Neuron (in vitro differentiated cells): Measurements from ENCODE around the gene LHX5.

Experiments used
- H2AFZ ChIP-seq: one replicate; pipeline ENCODE4 v1.6.1; 2013; ENCODE audit warnings: low read depth, mild to moderate bottlenecking, inconsistent platforms, low read length, moderate library complexity
- H3K27me3 ChIP-seq: one replicate; pipeline ENCODE4 v1.6.1; 2013; ENCODE audit warnings: low read length; ENCODE audit not compliant: insufficient read depth
- H3K36me3 ChIP-seq: one replicate; pipeline ENCODE4 v1.6.1; 2013; ENCODE audit warnings: low read length; ENCODE audit not compliant: insufficient read depth
- H3K4me1 ChIP-seq: one replicate; pipeline ENCODE4 v1.6.1; 2013; ENCODE audit warnings: low read length; ENCODE audit not compliant: insufficient read depth
- H3K4me3 ChIP-seq: 2 replicates; pipeline ENCODE4 v1.5.1; 2013; ENCODE audit warnings: mild to moderate bottlenecking, low read length, moderate library complexity
- H3K9me3 ChIP-seq: one replicate; pipeline ENCODE4 v1.6.1; 2013; ENCODE audit warnings: low read length

Gene LHX5

DNA sequence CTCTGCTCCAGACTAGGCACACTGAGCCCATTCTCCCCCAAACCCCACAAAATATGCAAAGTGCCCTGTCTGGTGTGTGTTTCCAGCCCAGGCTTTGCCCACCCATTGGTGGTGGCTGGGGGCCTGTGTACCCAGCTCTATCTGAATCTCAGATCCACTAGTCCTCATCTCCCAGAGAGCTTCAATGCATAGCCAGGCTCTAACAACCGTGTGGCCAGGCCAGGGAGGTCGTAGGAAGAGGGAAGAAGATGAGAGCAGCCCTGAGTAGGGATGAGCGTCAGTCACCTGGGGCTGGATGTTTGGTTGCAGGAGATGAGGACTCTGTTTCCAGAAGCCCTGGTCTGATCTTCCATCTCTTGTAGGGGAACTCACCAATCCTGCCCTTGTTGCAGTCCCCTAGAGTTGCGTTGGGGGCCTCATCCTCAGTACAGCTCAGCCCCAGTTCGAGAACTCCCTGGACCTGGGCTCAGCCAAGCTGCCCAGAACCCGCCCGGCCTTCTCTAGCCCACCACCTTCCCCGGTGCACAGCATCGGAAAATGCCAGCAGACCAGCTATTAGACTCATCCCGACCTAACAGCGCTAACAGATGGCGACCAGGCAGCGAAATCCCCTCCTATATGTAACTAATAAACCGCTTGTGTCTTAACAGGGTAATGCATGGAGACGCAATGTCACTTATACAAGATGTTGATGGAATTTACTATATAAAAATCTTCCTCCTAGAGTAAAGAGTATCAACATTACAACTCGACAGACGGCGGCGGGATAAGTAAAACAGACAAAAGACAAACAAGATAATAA is 3.2 kb upstream of the LHX5 start:
- H2AFZ ChIP-seq = no peak overlapping the region
- no peaks in the 10 kb centered on the region for H3K9me3 ChIP-seq
- H3K4me1 ChIP-seq = peaks cover 18% of the 10 kb centered on the region
- H3K4me3 ChIP-seq = peak overlapping the region; percentile 54
- peaks cover 94% of the 10 kb centered on the region for H3K27me3 ChIP-seq
- no peaks in the 10 kb centered on the region for H3K36me3 ChIP-seq

DNA sequence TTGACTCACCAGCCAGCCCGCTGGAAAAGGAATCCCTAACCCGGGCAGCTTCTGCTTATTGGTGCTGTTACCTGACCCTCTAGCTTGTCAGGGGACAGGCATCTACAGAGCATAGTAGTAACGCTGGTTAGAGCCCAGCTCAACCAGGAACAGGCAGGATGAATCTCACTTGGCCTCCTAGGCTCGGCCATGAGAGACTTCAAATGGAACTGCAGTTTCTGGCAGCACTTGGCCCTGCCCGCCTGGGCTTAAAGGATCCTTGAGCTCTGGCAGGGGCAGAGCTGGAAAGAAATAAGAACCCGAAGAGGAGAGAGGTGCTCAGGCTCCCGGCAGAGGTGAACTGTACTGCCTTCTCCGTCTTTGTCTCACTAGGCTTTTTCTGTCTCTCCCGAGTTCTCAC is 2.3 kb upstream of the LHX5 start:
- peaks cover 94% of the 10 kb centered on the region for H3K27me3 ChIP-seq
- H2AFZ ChIP-seq = no peak overlapping the region
- H3K4me1 ChIP-seq = peaks cover 18% of the 10 kb centered on the region
- H3K4me3 ChIP-seq = peak overlapping the region; percentile 54
- no peaks in the 10 kb centered on the region for H3K36me3 ChIP-seq
- H3K9me3 ChIP-seq = no peaks in the 10 kb centered on the region

DNA sequence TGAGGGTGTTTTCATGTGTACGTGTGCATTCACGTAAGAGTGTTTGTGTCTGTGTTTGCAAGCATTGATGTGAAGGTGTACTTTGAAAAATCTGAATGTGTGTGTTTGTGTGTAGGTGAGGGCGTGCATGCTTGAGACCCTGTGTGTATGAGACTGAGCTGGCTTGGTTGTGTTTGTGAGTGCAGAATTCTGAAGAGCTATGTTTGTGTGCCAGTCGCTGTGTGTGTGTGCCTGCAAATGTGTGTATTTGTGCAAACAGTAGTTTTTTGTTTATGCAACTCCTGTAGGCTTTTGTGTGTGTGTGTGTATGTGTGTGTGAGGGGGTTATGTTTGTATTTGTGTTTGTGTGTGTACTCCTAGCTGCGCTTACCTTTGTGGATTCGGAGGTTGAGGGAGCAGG is 1.7 kb upstream of the LHX5 start:
- H2AFZ ChIP-seq = no peak overlapping the region
- H3K27me3 ChIP-seq = peaks cover 94% of the 10 kb centered on the region
- H3K36me3 ChIP-seq = no peaks in the 10 kb centered on the region
- H3K4me1 ChIP-seq = peaks cover 18% of the 10 kb centered on the region
- no peaks in the 10 kb centered on the region for H3K9me3 ChIP-seq
- peak overlapping the region; percentile 54 for H3K4me3 ChIP-seq

GRCh38 chr12:113472191-113473121 is 785 bp upstream of the LHX5 start:
- Histone ChIP-seq H3K36me3 (no peaks in the 10 kb centered on the region), H3K27me3 (peaks cover 94% of the 10 kb centered on the region), H3K4me1 (peaks cover 22% of the 10 kb centered on the region), H3K9me3 (no peaks in the 10 kb centered on the region), H2AFZ (no peak overlapping the region), H3K4me3 (peak overlapping the region; percentile 54)

- H3K27me3 ChIP-seq = peaks cover 98% of the 10 kb centered on the region
- H2AFZ ChIP-seq = no peak overlapping the region
- no peaks in the 10 kb centered on the region for H3K9me3 ChIP-seq
- no peaks in the 10 kb centered on the region for H3K36me3 ChIP-seq
- H3K4me1 ChIP-seq = peaks cover 28% of the 10 kb centered on the region
- peak overlapping the region; percentile 54 for H3K4me3 ChIP-seq
These were observed 626 bp downstream of the LHX5 start for GRCh38 chr12:113470871-113471618.

DNA sequence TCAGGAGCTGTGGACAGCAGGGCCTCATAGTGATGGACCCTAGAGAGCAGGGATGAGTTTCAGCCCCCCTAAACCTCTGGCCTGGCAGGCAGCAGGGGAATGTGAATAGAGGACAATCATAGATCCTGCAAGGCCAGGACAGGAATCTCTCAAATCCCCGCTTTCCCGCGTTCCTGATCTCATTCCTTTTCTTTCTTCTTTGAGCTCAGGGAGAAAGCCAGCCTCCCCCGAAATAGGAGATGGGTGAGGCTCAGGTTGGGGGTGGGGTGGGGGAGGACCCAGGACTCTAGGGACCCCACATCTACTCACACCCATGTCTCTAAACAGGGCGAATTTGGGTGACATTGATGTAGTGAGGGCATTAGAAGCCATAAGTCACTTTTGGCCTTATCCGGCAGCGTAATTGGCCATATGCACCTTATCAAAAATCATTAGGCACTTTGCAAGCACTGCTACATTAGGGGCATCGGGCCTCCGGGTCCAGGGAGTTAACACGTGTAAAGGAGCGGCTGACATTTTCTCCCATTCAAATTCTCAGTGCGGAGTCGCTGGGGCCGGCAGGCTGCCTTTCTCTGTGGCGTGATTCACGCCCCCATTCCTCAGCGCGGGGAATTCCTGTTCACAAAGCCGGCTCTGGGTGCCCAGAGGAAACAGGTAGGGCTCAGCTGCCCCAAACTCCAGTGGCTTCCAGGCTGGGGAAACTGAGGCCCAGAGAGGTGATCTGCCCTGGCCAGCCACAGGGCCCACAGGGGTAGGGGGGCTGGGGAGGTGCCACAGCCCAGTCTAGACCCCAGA is 1.5 kb downstream of the LHX5 start:
- Histone ChIP-seq H3K9me3 (no peaks in the 10 kb centered on the region), H3K4me1 (peaks cover 35% of the 10 kb centered on the region), H2AFZ (no peak overlapping the region), H3K27me3 (peaks cover 93% of the 10 kb centered on the region), H3K4me3 (peak overlapping the region; percentile 54), H3K36me3 (no peaks in the 10 kb centered on the region)

- Histone ChIP-seq H3K4me1 (peaks cover 43% of the 10 kb centered on the region), H3K9me3 (no peaks in the 10 kb centered on the region), H2AFZ (no peak overlapping the region), H3K4me3 (peak overlapping the region; percentile 54), H3K36me3 (no peaks in the 10 kb centered on the region), H3K27me3 (peaks cover 93% of the 10 kb centered on the region)
These were observed 2.3 kb downstream of the LHX5 start for GRCh38 chr12:113469224-113469948.

DNA sequence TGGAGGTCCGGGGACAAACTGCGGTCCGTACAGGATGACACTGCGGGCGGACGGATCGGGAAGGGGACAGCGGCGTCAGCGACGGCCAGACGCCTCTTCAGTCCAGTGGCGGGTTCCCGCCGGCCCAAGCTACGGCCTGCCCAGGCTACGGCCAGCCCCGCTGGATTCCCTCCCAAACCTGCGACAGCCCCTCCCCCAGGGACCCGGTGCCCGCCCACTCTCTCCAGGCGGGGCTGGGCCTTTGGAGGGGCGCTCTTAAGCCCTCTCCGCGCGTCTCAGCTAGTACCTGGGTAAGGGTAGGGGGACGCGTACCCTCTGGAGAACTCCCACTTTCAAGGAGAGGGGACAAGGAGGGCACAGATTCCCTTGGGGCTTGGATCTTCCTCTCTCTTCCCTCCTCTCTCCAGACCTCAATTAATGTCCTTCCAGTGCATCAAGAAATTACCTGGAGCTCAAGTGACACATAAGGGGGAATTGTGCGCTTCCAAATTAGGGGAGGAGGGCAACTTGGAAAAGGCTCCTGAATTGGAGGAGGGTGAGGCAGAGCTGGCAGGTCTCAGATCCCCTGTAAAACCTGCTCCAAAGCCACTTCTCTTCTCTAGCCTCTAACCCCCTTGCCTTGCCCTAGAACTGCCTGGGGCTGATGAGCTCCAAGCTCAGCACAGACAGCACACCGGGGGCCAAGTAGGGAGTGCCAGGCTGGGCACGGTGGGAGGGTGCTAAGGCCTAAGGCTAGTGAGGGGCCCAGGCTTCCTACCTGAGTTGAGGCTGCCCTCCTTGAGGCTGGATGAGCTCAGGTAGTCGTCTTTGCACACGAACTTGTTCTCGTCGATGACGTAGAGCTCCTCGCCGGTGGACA is 3.1 kb downstream of the LHX5 start:
- no peaks in the 10 kb centered on the region for H3K36me3 ChIP-seq
- H3K27me3 ChIP-seq = peaks cover 93% of the 10 kb centered on the region
- peak overlapping the region; percentile 54 for H3K4me3 ChIP-seq
- no peaks in the 10 kb centered on the region for H3K9me3 ChIP-seq
- no peak overlapping the region for H2AFZ ChIP-seq
- H3K4me1 ChIP-seq = peaks cover 48% of the 10 kb centered on the region

DNA sequence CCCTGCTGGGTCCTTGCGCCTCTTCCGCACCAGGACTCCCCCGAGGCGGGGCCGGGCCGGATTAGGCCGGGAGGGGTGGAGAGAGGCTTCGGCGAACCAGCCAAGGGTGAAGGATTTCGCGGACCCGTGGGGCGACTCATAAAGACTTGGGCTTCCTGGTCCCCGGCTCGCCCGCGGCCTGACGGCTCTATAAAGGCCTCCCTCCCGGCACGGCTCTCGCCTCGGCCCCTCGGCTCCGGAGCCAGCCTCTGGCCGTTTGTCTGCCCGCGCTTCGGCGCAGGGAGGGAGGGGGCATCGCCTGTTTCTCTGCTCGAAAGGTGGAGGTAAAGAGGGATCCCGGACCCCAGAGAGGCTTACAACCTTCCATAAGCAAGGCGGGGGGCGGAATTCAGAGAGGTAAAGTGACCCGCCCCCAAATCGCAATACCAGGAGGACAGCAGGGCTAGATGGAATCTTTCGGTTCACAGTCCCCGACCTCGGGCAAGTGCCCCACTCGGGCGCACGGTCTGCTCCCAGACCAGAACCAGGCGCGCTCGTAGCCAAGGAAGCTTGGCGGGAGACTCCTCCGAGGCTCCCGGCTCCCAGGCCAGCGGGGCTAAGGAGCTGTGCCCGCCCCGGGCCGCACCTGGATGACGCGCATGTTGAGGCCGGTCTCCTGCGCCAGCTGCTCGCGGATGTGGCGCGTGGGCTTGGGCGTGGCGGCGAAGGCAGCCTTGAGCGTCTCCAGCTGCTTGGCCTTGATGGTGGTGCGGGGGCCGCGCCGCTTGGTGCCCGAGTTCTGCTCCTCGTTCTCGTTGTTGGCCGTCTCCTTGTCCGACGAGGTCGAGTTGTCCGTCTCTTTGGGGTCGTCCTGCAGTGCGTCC is 3.9 kb downstream of the LHX5 start:
- Histone ChIP-seq H3K27me3 (peaks cover 93% of the 10 kb centered on the region), H3K4me3 (peak overlapping the region; percentile 54)

GRCh38 chr12:113467142-113467501 is 4.5 kb downstream of the LHX5 start:
- Histone ChIP-seq H3K9me3 (no peaks in the 10 kb centered on the region), H2AFZ (peak overlapping the region; percentile 38), H3K4me1 (peaks cover 49% of the 10 kb centered on the region), H3K36me3 (no peaks in the 10 kb centered on the region), H3K4me3 (peak overlapping the region; percentile 54), H3K27me3 (peaks cover 89% of the 10 kb centered on the region)

More for the DNA sequence above, 3.9 kb downstream of the LHX5 start:
- Histone ChIP-seq H2AFZ (peak overlapping the region; percentile 38), H3K9me3 (no peaks in the 10 kb centered on the region), H3K4me1 (peaks cover 53% of the 10 kb centered on the region), H3K36me3 (no peaks in the 10 kb centered on the region)
